Measurements from ENCODE around the gene PRKCA. TPM values are rescaled to one million over a fixed set of nuclear protein-coding genes. Genes with fewer than 3 reads are reported as not detected.
"Not testable (repeated sequence)": the region's sequence is repeated elsewhere in the genome, so short reads cannot be mapped to it uniquely, and the experiment has no call there.

Gene PRKCA
- total and polyA plus RNA-seq, 12 donors, result 1.6 to 27.6 (median 10.5) TPM

GRCh38 chr17:66620528-66620927 is 318.1 kb downstream of the PRKCA start:
- no peaks in the 10 kb centered on the region for H3K27me3 ChIP-seq
- no peak for ATAC-seq
- H3K36me3 ChIP-seq, result no peaks in the 10 kb centered on the region
- no peak for TF ChIP-seq CTCF (IDR thresholded peaks at IDR 0.05)
- no peaks in the 10 kb centered on the region for H3K9me3 ChIP-seq
- H3K4me3 ChIP-seq, result no peak overlapping the region
- DNase-seq, result no peak
- 67 to 72% methylated on average over 2 of the region's 2 CpGs for WGBS, 2 donors
- intact Hi-C loops (cut with DNase I), result loop anchor here in 3 of 10 donors (5.0 to 10.0 kb wide), 3 partner anchors 54 to 366 kb away; no protein-coding TSS in a partner anchor
- H3K4me1 ChIP-seq, result no peaks in the 10 kb centered on the region
- H3K27ac ChIP-seq, result no peak overlapping the region

GRCh38 chr17:66624630-66625029 is 322.2 kb downstream of the PRKCA start:
- not testable (repeated sequence) for H3K27ac ChIP-seq, DNase-seq, H3K4me3 ChIP-seq, H3K36me3 ChIP-seq, H3K27me3 ChIP-seq, H3K4me1 ChIP-seq, H3K9me3 ChIP-seq, ATAC-seq
- WGBS, 2 donors, result 86 to 94% methylated on average over 2 of the region's 2 CpGs
- intact Hi-C loops (cut with DNase I), result loop anchor here in 9 of 10 donors (1.0 to 10.0 kb wide), 4 partner anchors 50 to 370 kb away; no protein-coding TSS in a partner anchor

- intact Hi-C loops (cut with DNase I), result loop anchor here in 8 of 10 donors (1.0 to 10.0 kb wide), 4 partner anchors 49 to 371 kb away; no protein-coding TSS in a partner anchor
- peak in 1 of 8 donors; percentile 31 for ATAC-seq
Observed at GRCh38 chr17:66625311-66625767, 322.9 kb downstream of the PRKCA start.

GRCh38 chr17:66627985-66628384 is 325.6 kb downstream of the PRKCA start:
- no peak overlapping the region for H3K4me3 ChIP-seq
- ATAC-seq (no peak), DNase-seq (no peak)
- H3K27ac ChIP-seq, result no peak overlapping the region
- 52 to 58% methylated on average over 4 of the region's 4 CpGs for WGBS, 2 donors
- no peak for TF ChIP-seq CTCF (IDR thresholded peaks at IDR 0.05)
- H3K4me1 ChIP-seq, result peaks cover 0 to 3% (median 0%) of the 10 kb centered on the region in 9 donors
- no peaks in the 10 kb centered on the region for H3K36me3 ChIP-seq
- no peaks in the 10 kb centered on the region for H3K27me3 ChIP-seq
- no peaks in the 10 kb centered on the region for H3K9me3 ChIP-seq
- intact Hi-C loops (cut with DNase I), result loop anchor here in 7 of 10 donors (5.0 to 10.0 kb wide), 3 partner anchors 47 to 373 kb away; no protein-coding TSS in a partner anchor

More at GRCh38 chr17:66625311-66625767, 322.9 kb downstream of the PRKCA start:
- peak; percentile 17 to 68 (median 54) for TF ChIP-seq CTCF (IDR thresholded peaks at IDR 0.05)
- no peak for DNase-seq
- H3K27me3 ChIP-seq, result no peaks in the 10 kb centered on the region
- H3K36me3 ChIP-seq, result no peaks in the 10 kb centered on the region
- H3K4me3 ChIP-seq, result no peak overlapping the region
- 50 to 57% methylated on average over 2 of the region's 2 CpGs for WGBS, 2 donors
- H3K9me3 ChIP-seq, result no peaks in the 10 kb centered on the region
- H3K27ac ChIP-seq, result no peak overlapping the region
- no peaks in the 10 kb centered on the region for H3K4me1 ChIP-seq

GRCh38 chr17:66629762-66630161 is 327.3 kb downstream of the PRKCA start:
- DNase-seq (no peak), ATAC-seq (no peak)
- TF ChIP-seq CTCF (IDR thresholded peaks at IDR 0.05), result no peak
- Histone ChIP-seq H3K9me3 (no peaks in the 10 kb centered on the region), H3K36me3 (no peaks in the 10 kb centered on the region), H3K27ac (no peak overlapping the region), H3K4me3 (no peak overlapping the region), H3K27me3 (no peaks in the 10 kb centered on the region), H3K4me1 (peaks cover 0 to 11% (median 0%) of the 10 kb centered on the region in 9 donors)
- WGBS, 2 donors, result 76 to 77% methylated on average over 3 of the region's 3 CpGs
- intact Hi-C loops (cut with DNase I), result loop anchor here in 8 of 10 donors (5.0 to 10.0 kb wide), 4 partner anchors 45 to 375 kb away; no protein-coding TSS in a partner anchor

All from heart right ventricle (tissue), 16 donors.